NCI-H226 (cell line): ENCODE data around the gene DSG1.
"Not testable (repeated sequence)": the region's sequence is repeated elsewhere in the genome, so short reads cannot be mapped to it uniquely, and the experiment has no call there.

ENCODE experiments used
- DNase-seq: peaks from one replicate; pipeline ENCODE4 v3.0.0-alpha.2; 2015

DSG1 gene

GRCh38 chr18:31353336-31353735 lies 35.4 kb downstream of the DSG1 start:
- not testable (repeated sequence) for DNase-seq

- no peak for DNase-seq
These were observed 37.0 kb downstream of the DSG1 start for GRCh38 chr18:31354990-31355389.

- DNase-seq: no peak
These were observed 38.1 kb downstream of the DSG1 start for GRCh38 chr18:31356025-31356424.

- DNase-seq: no peak
These were observed 46.2 kb downstream of the DSG1 start for GRCh38 chr18:31364190-31364589.

- no peak for DNase-seq
These were observed 51.5 kb downstream of the DSG1 start for GRCh38 chr18:31369478-31369877.

GRCh38 chr18:31371989-31372388 lies 54.0 kb downstream of the DSG1 start:
- no peak for DNase-seq

DNA sequence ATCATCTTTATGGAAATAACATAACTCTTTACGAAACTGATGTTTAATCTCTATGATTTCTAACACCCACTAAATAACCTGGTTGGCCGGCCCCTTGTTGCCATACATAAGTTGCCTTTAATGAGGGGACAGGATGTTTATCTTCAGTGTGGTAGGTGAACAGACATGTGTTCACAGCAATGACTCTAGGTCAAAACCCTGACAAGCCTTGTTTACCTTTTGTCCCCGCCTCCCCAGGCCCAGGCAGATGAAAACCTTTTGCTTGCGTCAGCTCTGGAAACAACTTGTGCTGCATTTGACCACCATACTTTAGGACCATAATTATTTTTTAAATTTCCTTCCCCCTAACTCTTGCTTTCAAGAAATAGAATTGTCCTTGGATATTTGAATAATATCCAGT lies 55.7 kb downstream of the DSG1 start:
- no peak for DNase-seq

DNA sequence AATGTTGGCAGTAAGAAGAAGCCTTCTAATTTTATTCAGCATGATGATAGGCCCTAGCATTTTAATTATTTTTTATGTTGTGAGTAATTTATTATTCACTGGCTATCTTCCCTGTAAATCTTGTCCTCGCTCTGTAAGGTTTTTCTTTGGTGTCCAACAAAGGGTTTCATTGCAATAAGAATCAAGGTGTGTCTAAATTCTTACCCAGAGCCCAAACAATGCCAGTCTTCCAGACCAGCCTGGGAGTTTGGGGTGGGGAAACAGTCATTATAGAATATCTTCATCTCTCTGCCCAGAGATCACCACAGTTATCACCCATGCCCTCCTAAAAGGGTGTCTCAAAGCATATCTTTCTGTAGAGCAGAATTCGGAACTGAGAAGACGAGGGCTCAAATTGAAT lies 58.5 kb downstream of the DSG1 start, which contains the start of gene DSG4:
Gene DSG4 (plus strand): TSS at position 301 of the 400 bp plus-strand sequence. CDS start 135 bp downstream, outside the sequence.
- DNase-seq: no peak

DNA sequence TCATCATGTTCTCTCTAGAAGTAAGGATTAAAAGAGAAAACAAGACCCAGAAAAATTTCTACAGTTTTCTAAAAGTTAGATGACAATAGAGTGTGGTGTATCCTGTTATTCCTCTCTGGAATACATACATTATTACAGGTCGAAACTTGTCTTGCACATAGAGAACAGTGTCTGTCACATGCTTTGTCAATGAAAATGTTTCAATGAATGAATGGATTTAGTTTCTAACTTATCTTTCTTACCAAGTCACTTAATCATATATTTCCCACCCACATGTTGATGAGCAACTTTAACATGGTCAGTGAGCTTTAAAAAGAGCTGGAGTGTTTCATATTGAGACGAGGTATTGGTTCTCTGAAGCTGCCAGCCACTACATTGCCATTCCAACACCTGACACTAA lies 63.0 kb downstream of the DSG1 start:
- DNase-seq: no peak

GRCh38 chr18:31382107-31382506 lies 64.1 kb downstream of the DSG1 start:
- DNase-seq: no peak

DNA sequence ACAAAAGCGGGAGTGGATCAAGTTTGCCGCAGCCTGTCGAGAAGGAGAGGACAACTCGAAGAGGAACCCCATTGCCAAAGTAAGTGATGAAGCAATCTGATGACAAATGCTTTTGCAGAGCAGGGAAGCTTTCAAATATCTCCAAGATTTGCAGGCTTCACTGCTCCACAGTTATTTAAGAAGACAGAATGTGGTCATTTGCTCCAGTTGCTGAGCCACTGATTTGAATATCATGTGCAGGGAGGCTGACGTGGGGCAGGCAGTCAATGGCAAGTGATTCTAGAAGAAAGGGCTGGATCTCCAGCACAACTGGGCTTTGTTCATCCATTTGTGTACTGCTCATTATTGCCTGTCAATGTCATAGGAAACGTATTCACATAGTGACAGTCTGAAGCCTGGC lies 68.8 kb downstream of the DSG1 start:
- no peak for DNase-seq

GRCh38 chr18:31393286-31393685 lies 75.3 kb downstream of the DSG1 start:
- DNase-seq: no peak

- no peak for DNase-seq
These were observed 79.0 kb downstream of the DSG1 start for GRCh38 chr18:31396796-31397612.

DNA sequence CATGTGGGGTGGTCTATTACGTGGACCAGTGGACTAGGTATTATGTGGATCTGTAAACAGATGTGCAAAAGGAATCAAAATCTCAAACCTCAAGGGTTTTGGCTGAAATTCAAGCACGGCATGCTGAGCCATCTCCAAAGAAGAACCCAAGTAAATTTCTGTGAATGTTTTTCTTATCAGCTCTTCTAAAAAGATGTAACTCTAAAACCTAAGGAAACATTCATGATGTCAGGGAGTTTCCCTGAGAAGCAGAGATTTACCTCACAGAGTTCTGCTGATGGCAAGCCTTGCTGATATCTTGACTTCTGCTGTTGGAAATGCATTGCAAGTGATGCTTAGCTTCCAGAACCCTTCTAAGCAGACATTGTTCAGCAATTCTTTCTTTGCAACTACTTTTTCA lies 80.2 kb downstream of the DSG1 start:
- peak; percentile 69 for DNase-seq

DNA sequence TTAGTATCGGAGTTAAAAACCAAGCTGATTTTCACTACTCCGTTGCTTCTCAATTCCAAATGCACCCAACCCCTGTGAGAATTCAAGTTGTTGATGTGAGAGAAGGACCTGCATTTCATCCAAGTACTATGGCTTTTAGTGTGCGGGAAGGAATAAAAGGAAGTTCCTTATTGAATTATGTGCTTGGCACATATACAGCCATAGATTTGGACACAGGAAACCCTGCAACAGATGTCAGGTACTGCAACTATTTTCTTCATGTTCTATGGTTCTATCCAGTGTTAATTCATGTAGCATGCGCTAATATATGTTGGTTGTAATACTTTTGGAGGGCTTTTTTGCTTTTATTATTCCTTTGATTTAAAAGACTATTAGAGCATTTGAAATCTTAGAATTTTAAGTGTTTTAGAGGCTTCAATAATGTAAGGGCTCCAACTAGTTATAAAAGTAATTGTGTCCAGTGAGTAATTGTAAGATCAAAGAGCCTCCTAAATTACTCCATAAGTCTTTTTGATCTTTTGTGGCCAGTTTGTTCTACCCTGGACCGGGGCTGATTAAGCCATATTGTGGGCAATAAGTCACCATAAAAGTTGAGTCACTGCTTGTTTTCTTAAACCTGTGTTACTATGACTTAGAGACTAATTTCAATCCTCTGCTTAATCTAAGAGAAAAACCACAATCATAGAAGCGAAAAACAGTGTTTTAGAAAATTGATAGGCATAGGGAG lies 81.5 kb downstream of the DSG1 start:
- no peak for DNase-seq

DNA sequence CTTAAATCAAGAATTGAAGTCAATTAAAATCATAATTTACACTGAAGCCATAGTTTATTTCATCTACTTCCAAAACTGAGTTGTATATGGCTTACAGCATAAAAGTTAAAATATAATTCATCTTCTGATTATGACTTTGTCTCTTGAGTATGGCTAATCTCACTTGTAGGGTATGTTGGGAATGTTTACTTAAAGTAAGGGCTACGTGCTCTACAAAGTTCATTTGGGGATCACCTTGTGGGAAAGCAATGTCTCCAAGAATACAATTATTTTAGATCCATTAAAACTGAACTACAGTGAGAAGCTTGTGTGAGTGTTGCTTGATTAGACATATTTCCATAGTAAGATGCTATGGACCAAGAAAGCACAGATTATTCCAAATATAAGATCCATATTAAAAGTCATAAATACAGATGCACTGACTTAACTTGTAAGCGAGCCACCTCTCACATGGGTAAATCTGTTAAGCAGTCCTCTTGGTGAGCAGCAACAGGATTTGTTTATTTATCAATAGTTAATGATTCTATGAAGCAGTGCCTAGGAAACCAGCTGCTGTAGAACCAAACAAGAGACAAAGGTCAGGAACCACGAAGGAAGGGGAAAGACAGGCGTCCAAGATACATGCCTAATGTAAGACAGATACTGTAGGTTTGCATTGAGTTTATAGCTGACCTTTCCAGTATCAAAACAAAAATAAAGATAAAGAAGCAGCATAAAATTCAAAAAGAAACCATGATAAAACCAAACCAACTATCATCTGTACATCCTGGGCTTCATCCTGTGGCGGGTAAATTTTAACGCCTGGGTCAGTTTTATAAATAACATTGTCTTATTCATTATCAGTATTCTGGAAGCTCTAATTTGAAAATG lies 83.4 kb downstream of the DSG1 start:
- no peak for DNase-seq

DNA sequence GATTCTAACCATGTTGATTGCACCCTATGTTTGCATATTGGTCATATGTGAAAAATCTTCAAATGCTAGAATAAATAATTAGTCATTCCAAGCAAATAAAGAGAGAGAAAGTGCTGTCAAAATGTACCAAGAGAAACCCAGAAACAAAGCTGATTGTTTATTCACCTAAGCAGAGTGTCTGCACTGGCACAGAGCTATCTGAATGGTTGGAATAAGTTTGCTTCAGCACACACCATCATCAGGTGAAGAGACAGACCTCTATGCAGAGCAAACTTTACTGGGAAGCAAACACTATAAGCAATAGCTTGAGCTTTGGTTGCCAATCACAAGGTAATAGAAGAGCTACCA lies 84.0 kb downstream of the DSG1 start:
- DNase-seq: no peak

DNA sequence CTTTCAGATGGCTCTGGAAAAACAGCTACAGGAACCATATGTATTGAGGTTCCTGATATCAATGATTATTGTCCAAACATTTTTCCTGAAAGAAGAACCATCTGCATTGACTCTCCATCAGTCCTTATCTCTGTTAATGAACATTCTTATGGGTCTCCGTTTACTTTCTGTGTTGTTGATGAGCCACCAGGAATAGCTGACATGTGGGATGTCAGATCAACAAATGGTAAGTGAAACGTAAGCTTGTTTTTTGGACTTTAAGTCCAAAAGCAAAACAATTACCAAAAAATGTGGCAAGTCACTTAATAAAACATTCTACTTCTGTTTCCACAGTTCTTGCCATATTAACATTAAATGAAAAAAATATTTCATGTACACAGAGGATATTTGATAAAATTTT lies 85.4 kb downstream of the DSG1 start:
- DNase-seq: no peak
